ENCODE results near the gene CNTN5.

- TF ChIP-seq, protein P1, sequence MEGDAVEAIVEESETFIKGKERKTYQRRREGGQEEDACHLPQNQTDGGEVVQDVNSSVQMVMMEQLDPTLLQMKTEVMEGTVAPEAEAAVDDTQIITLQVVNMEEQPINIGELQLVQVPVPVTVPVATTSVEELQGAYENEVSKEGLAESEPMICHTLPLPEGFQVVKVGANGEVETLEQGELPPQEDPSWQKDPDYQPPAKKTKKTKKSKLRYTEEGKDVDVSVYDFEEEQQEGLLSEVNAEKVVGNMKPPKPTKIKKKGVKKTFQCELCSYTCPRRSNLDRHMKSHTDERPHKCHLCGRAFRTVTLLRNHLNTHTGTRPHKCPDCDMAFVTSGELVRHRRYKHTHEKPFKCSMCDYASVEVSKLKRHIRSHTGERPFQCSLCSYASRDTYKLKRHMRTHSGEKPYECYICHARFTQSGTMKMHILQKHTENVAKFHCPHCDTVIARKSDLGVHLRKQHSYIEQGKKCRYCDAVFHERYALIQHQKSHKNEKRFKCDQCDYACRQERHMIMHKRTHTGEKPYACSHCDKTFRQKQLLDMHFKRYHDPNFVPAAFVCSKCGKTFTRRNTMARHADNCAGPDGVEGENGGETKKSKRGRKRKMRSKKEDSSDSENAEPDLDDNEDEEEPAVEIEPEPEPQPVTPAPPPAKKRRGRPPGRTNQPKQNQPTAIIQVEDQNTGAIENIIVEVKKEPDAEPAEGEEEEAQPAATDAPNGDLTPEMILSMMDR (IDR thresholded peaks at IDR 0.05), result no peak
- no peak for TF ChIP-seq POLR2A (IDR thresholded peaks at IDR 0.05)
Observed at GRCh38 chr11:99645934-99646333, 625.2 kb downstream of the CNTN5 start.
